ENCODE measurements around the gene KLHL7. TPM values are rescaled to one million over a fixed set of nuclear protein-coding genes. Genes with fewer than 3 reads are reported as not detected.

KLHL7 gene
- total RNA-seq, 4 donors from 2014 or later: 20.3 to 35.0 (median 27.2) TPM

GRCh38 chr7:23204241-23204640, 98.7 kb downstream of the KLHL7 start:
- no peak for TF ChIP-seq POLR2A (IDR thresholded peaks at IDR 0.05)
- no peak for DNase-seq

GRCh38 chr7:23205577-23205908, 100.0 kb downstream of the KLHL7 start:
- Histone ChIP-seq H3K4me1 (no peaks in the 10 kb centered on the region), H3K27ac (peak overlapping the region; percentile 22 to 44 (median 34)), H3K36me3 (peaks cover 8 to 11% of the 10 kb centered on the region in 2 donors), H3K27me3 (no peaks in the 10 kb centered on the region), H3K9me3 (no peaks in the 10 kb centered on the region), H3K4me3 (replicated peaks in 1 of 3) (peak overlapping the region in 2 of 3 donors; percentile 2 to 35)
- no peak for TF ChIP-seq CTCF (IDR thresholded peaks at IDR 0.05)
- no peak for TF ChIP-seq POLR2A (IDR thresholded peaks at IDR 0.05)
- intact Hi-C loops (cut with DNase I): no loop called here
- 59 to 65% methylated on average over 2 of the region's 2 CpGs for WGBS, 2 donors
- DNase-seq: no peak

More at GRCh38 chr7:23204241-23204640, 98.7 kb downstream of the KLHL7 start:
- no peaks in the 10 kb centered on the region for H3K27me3 ChIP-seq
- H3K4me3 ChIP-seq (replicated peaks in 1 of 3): no peak overlapping the region
- H3K36me3 ChIP-seq: peaks cover 18 to 23% of the 10 kb centered on the region in 2 donors
- H3K27ac ChIP-seq: no peak overlapping the region
- H3K9me3 ChIP-seq: no peaks in the 10 kb centered on the region
- H3K4me1 ChIP-seq: no peaks in the 10 kb centered on the region
- WGBS, 2 donors: 93 to 97% methylated on average over 1 of the region's 1 CpG
- intact Hi-C loops (cut with DNase I): no loop called here

DNA sequence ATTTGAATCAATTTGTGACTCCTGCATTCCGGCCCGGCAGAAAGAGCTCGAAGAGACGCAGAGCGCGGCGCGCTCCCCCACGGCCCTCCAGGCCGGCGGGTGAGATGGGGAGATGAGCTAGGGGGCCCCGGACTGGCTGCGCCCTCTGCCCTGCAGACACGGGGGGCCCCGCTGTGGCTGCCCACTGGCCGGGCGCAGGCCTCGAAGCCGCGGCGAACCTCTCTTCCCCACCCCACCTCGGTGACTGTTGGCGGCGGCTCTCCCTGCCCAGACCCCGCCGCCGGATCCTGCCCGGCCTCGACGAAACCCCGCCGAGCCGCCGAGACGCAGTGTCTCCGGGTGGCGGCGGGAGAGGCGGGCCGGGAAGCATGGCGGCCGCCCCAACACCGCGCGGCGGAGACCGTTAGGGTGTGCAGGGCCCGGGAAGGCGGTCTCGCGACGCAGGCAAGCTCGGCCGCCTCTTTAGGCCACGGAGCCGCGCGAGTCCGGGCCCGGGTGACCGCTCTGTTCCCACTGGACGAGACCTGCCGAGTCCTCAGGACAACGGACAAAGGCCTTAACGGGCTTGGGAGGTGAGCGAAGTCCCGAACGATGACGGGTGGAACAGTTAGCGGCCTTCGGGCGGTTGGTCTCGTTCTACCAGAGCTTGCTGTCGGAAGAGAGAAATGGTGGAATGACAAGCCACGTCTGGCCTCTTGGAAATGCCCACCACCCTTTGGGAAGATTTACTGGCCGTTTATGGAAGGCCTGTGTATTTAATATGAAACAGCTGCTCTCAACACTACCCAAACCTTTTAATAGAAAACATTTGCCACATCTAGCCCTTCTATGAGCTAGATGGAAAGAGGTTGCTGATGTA, 100.6 kb downstream of the KLHL7 start:
- Histone ChIP-seq H3K36me3 (peaks cover 6% of the 10 kb centered on the region in 2 donors), H3K9me3 (no peaks in the 10 kb centered on the region), H3K27ac (peak overlapping the region; percentile 22 to 44 (median 34)), H3K4me1 (no peaks in the 10 kb centered on the region), H3K27me3 (no peaks in the 10 kb centered on the region), H3K4me3 (replicated peaks in 1 of 3) (peak overlapping the region in 2 of 3 donors; percentile 2 to 35)
- intact Hi-C loops (cut with DNase I): no loop called here
- WGBS, 2 donors: 25 to 35% methylated on average over 26 to 33 of the region's 76 CpGs
- TF ChIP-seq POLR2A (IDR thresholded peaks at IDR 0.05) (no peak), CTCF (IDR thresholded peaks at IDR 0.05) (no peak)
- DNase-seq: peak; percentile 16 to 21

DNA sequence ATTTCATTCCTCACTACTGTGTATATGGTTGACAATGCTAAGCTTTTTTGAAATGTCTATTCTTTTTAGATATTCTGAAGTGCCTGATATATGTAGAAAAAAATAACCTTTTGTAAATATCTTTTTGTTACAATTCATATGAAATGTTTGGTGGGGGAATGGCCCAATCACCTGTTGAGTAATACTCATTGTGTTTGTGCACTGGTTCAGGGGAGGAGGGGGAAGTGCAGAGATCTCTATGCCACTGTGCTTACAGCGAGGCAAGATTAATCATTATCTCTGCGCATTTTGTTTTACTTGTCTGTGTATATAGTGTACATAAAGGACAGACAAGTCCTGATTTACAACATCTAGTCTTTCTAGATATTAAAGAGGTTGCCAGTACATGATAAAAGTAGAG, 101.4 kb downstream of the KLHL7 start:
- Histone ChIP-seq H3K27ac (no peak overlapping the region), H3K27me3 (no peaks in the 10 kb centered on the region), H3K4me3 (replicated peaks in 1 of 3) (no peak overlapping the region), H3K36me3 (no peaks in the 10 kb centered on the region), H3K4me1 (no peaks in the 10 kb centered on the region), H3K9me3 (no peaks in the 10 kb centered on the region)
- TF ChIP-seq POLR2A (IDR thresholded peaks at IDR 0.05) (no peak), CTCF (IDR thresholded peaks at IDR 0.05) (no peak)
- WGBS, 2 donors: 84 to 96% methylated on average over 2 of the region's 2 CpGs
- intact Hi-C loops (cut with DNase I): no loop called here
- DNase-seq: no peak

DNA sequence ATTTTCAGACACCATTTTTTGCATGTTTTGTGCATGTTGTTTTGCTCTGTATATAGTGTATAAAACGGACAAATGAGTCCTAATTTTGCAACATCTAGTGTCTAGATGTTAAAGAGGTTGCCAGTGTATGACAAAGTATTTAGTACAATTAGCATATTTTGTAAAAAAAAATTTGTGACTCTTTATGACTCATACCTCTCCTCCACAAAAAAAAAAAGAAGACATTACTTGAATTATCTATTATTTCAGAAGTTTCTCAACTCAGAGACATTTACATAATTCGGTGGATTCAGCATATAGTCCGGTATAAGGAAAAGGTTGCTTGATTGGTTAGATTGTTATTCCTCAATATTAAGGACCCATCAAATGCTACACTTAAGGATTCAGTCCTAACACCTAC, 102.3 kb downstream of the KLHL7 start:
- Histone ChIP-seq H3K9me3 (no peaks in the 10 kb centered on the region), H3K4me3 (replicated peaks in 1 of 3) (no peak overlapping the region), H3K27me3 (no peaks in the 10 kb centered on the region), H3K36me3 (no peaks in the 10 kb centered on the region), H3K4me1 (no peaks in the 10 kb centered on the region), H3K27ac (no peak overlapping the region)
- DNase-seq: no peak
- whole genome bisulfite sequencing, 2 donors: 91 to 95% methylated on average over 3 of the region's 3 CpGs
- TF ChIP-seq POLR2A (IDR thresholded peaks at IDR 0.05) (no peak), CTCF (IDR thresholded peaks at IDR 0.05) (no peak)
- intact Hi-C loops (cut with DNase I): no loop called here

Data from thyroid gland (tissue), 4 donors.